Mammary microvascular endothelial cell (primary cell): ENCODE measurements around the gene WAC. TPM values are rescaled to one million over a fixed set of nuclear protein-coding genes. Genes with fewer than 3 reads are reported as not detected.

Experiments used
- total RNA-seq: library from RNA; depleted of rRNA; stranded (reverse); fragments of >200 nt; gene quantifications from 2 replicates; pipeline ENCODE4 v1.2.3, GENCODE V29; 2015

The WAC gene, protein sequence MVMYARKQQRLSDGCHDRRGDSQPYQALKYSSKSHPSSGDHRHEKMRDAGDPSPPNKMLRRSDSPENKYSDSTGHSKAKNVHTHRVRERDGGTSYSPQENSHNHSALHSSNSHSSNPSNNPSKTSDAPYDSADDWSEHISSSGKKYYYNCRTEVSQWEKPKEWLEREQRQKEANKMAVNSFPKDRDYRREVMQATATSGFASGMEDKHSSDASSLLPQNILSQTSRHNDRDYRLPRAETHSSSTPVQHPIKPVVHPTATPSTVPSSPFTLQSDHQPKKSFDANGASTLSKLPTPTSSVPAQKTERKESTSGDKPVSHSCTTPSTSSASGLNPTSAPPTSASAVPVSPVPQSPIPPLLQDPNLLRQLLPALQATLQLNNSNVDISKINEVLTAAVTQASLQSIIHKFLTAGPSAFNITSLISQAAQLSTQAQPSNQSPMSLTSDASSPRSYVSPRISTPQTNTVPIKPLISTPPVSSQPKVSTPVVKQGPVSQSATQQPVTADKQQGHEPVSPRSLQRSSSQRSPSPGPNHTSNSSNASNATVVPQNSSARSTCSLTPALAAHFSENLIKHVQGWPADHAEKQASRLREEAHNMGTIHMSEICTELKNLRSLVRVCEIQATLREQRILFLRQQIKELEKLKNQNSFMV
- 49.8 and 53.5 TPM in 2 replicates for total RNA-seq

DNA sequence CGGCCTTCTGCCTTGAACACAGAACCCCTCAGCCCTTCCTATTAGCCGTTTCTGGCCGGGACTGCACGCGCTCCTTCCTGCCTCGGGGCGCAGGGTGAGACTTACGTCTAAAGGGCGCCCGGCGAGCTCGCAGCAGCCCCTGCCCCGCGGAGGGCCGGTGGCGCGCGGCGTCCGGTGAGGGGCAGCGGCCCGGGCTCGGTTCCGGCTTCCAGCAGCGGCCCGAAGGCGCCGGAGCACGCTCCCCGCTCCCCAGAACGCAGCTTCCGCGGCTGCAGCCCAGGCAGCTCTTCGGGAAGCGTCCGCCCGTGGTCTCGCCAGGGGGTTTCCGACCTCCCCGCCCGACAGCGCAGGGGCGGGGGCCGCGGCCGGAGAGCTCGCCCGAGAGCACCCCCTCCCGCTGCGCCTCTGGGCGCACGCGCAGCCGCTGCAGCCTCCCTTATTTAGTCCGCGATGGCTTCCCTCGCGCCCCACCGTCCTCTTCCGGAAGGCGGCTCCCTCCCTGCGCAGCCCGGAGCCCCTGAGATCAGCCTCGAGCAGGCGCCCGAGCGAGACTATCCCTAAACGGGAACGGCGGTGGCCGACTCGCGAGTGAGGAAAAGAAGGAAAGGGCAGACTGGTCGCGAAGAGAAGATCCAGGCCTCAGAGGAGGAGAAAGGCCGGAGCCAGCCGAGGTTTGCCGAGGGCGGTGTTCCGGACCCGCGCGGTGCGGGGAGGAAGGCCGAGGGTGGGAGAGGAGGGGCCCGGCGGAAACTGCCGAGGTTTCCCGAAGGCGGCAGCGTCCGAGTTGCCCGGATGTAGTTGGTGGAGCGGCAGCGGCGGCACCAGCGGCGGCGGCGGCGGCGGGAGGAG lies at the start of gene WAC:
Gene WAC, plus strand, starts transcription at position 782 of the 849 bp plus-strand sequence. CDS start 462 bp downstream, outside the sequence.

Other genes with a start within 250 kb of the WAC start
- 0.34 and 0.47 TPM in 2 replicates for gene MPP7, start 230.1 kb upstream of the WAC start, total RNA-seq
- gene BAMBI, start 144.4 kb downstream of the WAC start, total RNA-seq: 1.1 and 1.6 TPM in 2 replicates